ENCODE data around the gene CYP1B1.
"Not testable (repeated sequence)": the region's sequence is repeated elsewhere in the genome, so short reads cannot be mapped to it uniquely, and the experiment has no call there.

GRCh38 chr2:38020359-38021069, 55.4 kb downstream of the CYP1B1 start:
- not testable (repeated sequence) for TF ChIP-seq POLR2A, CTCF, POLR2AphosphoS5, EP300 (IDR thresholded peaks at IDR 0.05)

Data from suprapubic skin (tissue), 4 donors.